Measurements from ENCODE around the gene GCNT2.
"Not testable (repeated sequence)": the region's sequence is repeated elsewhere in the genome, so short reads cannot be mapped to it uniquely, and the experiment has no call there.

GCNT2 gene

GRCh38 chr6:10580570-10580969 is 59.4 kb downstream of the GCNT2 start:
- DNase-seq (ENCODE audit: low read depth), result no peak

GRCh38 chr6:10581402-10581801 is 60.3 kb downstream of the GCNT2 start:
- DNase-seq (ENCODE audit: low read depth), result not testable (repeated sequence)

GRCh38 chr6:10582774-10583508 is 61.8 kb downstream of the GCNT2 start:
- DNase-seq (ENCODE audit: low read depth), result no peak

- no peak for DNase-seq (ENCODE audit: low read depth)
These were observed 62.4 kb downstream of the GCNT2 start for GRCh38 chr6:10583509-10583901.

- no peak for DNase-seq (ENCODE audit: low read depth)
These were observed 63.5 kb downstream of the GCNT2 start for GRCh38 chr6:10584607-10585006.

- DNase-seq (ENCODE audit: low read depth), result no peak
These were observed 64.2 kb downstream of the GCNT2 start for GRCh38 chr6:10585209-10585845.

- DNase-seq (ENCODE audit: low read depth), result no peak
These were observed 65.2 kb downstream of the GCNT2 start for GRCh38 chr6:10586302-10586701.

GRCh38 chr6:10587656-10588406 is 66.7 kb downstream of the GCNT2 start:
- DNase-seq (ENCODE audit: low read depth), result no peak

- no peak for DNase-seq (ENCODE audit: low read depth)
These were observed 67.6 kb downstream of the GCNT2 start for GRCh38 chr6:10588562-10589428.

- no peak for DNase-seq (ENCODE audit: low read depth)
These were observed 68.2 kb downstream of the GCNT2 start for GRCh38 chr6:10589429-10589727.

- DNase-seq (ENCODE audit: low read depth), result no peak
These were observed 68.8 kb downstream of the GCNT2 start for GRCh38 chr6:10589983-10590382.

GRCh38 chr6:10591422-10592160 is 70.4 kb downstream of the GCNT2 start:
- no peak for DNase-seq (ENCODE audit: low read depth)

- no peak for DNase-seq (ENCODE audit: low read depth)
These were observed 74.8 kb downstream of the GCNT2 start for GRCh38 chr6:10595731-10596664.

GRCh38 chr6:10597499-10598001 is 76.4 kb downstream of the GCNT2 start:
- no peak for DNase-seq (ENCODE audit: low read depth)

GRCh38 chr6:10598084-10598960 is 77.2 kb downstream of the GCNT2 start:
- DNase-seq (ENCODE audit: low read depth), result no peak

- no peak for DNase-seq (ENCODE audit: low read depth)
These were observed 77.9 kb downstream of the GCNT2 start for GRCh38 chr6:10599046-10599445.

- DNase-seq (ENCODE audit: low read depth), result not testable (repeated sequence)
These were observed 79.5 kb downstream of the GCNT2 start for GRCh38 chr6:10600681-10601080.

- no peak for DNase-seq (ENCODE audit: low read depth)
These were observed 82.1 kb downstream of the GCNT2 start for GRCh38 chr6:10603219-10603618.

- DNase-seq (ENCODE audit: low read depth), result no peak
These were observed 87.9 kb downstream of the GCNT2 start for GRCh38 chr6:10609038-10609437.
